GM21529 (cell line): ENCODE measurements around the gene EEFSEC.

Experiments used
- ATAC-seq: cut with Tn5 transposase; IDR thresholded peaks from one replicate; pipeline ENCODE4 v1.9.1; 2021; ENCODE audit not compliant: unreplicated experiment

Gene EEFSEC

DNA sequence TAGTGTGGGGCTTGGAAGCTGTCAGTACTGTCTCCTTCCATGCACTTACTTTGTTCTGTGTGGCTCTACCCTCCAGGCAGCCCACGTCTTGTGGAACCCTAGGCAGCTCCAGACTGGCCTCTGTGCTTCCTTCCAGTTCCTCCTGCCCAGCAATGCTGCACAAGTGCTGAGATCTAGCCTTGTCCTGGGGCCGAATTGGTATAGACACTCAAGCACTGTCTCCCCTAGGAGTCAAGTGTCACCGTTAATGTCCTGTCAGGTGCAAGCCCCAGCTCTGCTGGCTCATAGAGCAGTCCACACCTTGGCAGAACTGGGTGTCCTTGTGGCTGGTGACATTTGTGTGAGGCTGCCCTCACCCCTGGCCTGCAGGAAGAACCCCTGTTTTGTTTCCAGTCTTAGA is 130.1 kb downstream of the EEFSEC start:
- ATAC-seq = no peak

DNA sequence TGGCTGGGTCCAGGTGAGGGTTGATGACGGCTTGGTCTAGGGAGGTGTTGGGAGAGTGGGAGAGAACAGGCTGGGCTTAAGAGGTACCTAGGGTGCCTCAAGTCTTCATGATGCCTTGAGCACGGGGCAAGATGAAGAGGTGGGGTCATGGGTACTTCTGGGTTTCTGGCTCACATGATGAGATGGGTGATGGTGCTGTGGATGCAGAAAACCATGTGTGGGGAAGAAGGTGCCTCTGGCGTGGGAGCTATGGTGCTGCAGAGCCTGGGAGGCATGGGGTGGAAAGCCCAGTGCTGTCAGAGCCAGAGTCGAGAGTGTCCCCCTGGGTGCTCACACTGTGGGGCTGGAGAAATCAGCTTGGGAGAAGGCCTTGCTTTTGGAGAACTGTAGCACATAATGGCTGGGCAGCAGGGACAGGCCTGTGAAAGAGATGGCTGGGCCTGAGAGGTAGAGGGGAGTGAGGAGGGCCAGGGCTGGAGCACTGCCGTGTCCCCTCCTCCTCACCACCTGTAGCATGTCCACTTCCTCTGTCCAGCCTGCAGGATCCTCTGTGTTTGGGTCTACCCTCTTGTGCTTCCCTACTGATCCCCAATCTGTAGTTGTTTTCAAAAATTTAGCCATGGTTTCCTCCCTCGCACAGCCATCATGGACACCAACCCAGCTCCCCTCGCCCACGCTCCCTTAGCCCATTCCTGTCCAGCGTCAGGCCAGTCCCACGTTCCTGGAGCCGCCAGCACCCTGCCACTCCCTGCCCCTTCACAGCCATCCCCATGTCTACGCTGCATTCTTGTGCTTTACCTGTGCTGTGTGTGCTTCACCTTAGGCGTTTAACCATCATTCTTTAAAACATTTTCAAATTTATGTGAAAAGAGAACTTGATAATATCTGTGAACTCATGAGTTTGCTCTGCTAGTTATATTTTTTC is 132.0 kb downstream of the EEFSEC start:
- no peak for ATAC-seq

DNA sequence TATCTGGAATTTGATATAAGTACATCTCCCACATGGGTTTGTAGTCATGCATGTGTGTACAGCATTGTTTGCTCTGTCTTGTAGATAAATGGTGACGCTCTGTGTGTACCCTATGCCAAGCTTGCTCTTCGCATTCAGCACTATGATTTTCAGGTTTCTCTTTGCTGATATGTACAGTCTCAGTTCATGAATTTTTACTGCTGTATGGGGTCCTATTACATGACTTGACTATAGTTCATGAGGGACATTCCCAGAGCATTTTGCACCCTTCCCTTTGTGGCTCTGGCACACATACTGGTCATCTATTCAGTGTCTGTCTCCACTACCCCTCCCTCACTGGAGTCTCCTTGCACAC is 132.7 kb downstream of the EEFSEC start:
- no peak for ATAC-seq

DNA sequence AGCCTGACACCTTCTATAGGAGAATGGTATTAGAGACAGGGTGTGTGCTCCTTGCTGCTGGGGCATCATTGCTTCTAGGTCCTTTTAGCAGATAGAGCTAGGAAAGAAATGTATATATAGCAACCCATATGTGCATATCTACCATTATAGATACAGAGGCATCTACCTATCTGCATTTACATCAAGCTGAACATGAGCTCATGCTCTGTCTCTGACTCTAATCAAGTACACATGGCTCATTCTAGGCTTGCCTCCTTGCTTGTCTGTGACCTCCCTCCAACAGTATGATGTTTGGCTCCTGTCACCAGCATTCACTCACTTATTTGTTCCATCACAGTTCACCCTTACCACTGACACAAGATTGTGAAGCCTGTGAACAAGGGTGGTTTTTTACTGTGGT is 133.4 kb downstream of the EEFSEC start:
- no peak for ATAC-seq

DNA sequence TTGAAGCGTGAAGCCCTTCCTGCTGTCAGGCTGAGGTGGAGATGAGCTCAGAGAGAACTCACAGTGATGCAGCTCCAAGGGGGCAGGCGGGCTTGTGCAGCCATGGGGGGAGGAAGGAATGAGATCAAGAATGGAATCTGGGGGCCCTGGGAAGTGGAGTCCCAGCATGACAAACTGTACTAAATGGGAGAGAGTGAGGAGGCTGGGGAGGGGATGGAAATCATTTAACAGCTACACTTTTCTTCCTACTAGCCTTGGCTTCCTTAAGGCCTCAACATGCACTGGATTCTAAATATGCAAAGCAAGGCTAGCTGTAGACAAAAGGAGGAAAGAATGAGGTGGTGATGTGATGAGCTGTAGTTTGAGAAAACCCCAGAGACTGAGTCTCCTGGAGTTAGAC is 133.9 kb downstream of the EEFSEC start:
- no peak for ATAC-seq

- no peak for ATAC-seq
Observed at GRCh38 chr3:128289534-128289933, 136.3 kb downstream of the EEFSEC start.

DNA sequence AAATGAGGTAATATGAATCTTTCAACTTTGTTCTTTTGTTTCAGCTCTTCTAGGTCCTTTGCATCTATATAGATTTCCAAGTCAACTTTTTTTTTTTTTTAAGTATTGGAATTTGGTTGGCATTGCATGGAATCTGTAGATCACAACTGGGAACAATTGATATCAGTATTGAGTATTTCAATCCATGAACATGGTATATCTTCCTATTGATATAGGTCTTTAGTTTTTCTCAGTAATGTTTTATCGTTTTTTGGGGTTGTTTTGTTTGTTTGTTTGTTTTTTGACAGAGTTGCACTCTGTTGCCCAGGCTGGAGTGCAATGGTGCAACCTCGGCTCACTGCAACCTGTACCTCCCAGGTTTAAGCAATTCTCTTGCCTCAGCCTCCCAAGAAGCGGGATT is 137.2 kb downstream of the EEFSEC start:
- ATAC-seq = no peak

GRCh38 chr3:128293930-128294329 is 140.6 kb downstream of the EEFSEC start:
- ATAC-seq = no peak

DNA sequence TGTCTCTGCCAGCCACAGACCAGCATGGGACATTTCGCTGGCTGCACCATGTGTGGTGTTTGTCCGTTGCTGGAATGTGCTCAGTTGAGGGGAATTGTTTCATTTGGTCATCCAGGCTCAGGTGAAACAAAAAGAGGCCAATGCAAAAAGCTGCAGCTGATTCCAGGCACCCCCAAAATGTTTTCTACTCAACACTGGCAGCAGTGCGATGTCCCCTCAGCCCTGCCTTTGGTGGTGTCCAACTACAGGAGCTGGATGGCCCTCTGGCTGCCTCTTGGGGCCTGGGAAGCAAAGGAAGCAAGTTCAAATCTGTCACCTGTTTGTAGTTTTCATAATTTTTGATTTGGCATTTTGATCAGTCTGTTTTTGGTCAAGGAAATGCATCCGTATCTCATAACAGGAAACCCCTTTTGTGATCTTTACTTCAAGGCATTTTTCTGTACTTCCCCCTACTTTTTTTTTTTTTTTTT is 141.8 kb downstream of the EEFSEC start:
- no peak for ATAC-seq

DNA sequence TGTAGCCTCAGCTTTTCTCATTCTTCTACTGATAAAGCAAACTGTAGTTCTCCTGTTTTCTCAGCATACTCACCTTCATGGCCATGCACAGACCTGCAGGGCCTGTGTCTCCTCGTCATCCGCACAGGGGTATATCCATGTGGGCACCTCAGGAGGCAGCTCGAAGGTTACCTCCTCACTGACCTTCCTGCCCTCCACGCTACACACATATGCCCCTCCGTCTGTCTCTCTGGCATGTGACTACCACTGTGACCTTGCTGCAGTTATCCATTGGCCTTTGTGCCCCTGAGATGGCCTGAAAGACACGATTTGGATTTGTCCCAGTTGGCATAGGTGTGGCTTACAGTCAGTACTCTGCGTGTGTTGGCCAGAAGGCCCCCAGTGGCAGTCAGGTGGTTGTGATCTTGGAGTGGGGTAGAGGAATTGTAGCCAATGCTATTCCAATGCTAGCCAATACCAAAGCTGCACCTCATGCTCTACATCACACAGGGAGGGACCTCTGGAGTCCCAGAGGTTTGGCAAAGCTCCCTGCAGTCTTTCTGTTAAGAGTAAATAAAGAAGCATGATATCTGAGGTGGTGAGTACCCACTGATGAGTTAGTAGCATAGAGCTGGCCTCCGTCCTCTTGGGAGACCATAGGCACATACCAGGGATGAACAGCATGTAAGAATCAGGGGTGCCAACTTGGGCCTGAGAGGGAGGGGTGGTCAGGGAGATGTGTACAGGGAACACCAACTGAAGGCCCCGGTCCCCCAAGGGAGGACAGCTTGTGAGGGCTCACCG is 143.4 kb downstream of the EEFSEC start:
- ATAC-seq = no peak

DNA sequence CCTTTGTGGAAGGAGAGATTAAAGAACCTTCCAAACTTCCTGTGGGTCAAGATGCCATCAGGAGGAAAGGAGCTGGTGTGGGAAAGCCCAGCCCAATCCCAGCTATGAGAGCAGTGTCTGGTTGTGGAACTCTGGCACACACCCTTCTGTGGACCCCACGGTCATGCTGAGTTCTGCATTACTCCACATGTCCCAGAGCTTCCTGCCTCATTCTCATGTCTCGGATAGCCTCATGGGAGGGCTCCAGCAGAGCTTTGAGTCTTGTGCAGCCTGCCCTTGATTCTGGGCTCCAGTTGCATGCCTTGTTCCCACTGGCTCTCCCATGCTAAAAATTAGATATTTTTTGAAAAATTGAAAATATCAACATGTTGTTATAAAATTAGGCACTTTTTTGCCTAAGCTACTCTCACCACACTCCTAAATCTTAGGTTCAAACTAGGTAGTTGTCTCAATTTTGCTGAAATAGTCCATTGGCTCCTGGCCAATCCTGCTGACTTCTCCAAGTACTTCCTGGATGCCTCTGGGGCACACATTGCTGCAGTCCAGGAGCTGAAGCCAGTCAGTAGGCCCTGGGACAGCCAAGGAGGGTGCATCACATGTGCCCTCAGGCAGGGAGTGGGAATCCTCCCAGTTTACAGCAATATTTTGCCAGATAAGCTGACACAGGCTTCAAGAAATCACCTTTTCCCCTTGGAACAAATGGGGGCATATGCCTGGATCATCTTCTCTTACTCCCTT is 144.3 kb downstream of the EEFSEC start:
- no peak for ATAC-seq

DNA sequence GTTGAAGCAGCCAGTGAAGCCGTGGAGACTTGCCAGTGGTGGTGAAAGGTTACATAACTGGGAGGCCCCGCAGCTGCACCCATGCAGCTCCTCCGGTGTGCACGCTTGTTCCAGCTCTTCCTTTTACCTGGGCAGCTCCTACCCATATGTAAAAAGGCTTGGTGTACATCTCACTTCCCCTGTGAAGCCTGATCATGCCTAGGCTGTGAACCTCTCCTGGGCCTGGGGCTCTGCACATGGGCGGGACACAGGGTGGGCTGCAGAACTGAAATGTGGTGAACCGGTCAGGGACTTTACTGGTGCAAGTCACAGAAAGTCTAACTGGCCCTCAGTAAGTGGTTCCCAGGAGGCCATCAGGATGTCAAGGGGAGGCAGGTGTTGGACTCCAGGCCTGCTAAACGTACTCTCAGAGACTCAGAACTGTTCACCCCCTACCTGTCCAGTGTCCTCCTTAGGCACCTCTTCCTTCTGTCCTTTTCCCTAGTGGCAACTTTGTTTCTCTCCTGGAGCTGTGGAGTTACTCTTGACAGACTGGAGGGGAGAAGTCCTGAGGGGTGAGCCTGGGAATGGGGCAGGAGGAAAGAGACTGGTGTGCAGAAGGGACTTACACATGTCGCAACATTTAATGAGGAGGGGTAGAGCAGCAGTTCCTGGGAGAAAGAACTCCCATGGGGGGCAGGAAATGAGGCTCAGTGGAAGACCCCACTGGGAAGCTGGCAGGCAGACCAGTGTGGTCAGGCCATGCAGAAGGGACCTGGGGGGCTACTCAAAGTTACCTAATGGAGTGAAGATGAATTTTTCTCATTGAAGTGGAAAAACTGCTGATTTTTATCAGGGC is 148.1 kb downstream of the EEFSEC start:
- no peak for ATAC-seq

DNA sequence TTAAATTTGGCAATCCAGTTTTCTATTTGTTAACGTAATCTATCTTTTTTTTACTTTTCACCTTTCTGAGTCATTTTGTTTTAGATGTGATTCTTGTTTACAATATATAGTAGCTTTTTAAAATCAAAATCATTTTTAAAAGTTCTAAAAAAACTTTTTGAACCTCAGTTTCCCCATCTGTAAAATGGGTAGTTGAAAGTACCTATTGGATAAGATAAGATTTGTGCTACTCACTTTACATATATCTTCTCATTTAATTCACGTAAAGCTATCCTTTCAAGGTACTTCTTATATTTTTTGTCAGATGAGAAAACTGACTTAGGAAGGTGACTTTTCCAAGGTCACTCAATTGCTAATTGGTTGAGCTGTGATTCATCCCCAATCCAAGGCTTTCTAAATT is 153.2 kb downstream of the EEFSEC start:
- ATAC-seq = no peak

DNA sequence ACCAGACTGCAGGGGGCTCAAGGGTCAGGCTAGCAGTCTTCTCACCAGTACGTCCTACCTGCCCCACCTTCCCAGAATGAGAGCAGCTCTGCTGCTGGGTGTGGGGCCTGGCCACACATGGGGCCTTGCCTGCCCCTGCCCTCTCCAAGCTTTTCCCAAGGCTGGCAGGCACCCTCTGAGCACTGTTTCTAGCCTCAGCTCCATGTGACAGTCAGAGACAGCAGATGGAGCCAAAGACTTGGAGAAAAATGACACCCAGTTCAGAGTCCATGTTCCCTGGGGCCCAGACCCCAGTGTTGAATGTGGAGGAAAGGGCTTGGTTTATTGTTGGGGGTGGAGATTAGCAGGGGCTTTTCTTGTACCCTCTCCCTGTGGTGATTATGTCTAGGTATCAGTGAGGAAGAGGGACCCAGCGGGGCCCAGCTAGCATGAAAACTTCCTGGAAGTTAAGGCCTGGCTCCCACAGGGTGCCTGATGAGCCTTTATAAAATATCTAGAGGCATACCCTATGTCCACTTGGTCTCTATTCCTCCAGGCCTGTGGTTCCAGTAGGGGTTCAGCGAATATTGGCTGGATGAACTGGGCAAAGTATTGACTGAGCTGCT is 153.8 kb downstream of the EEFSEC start:
- no peak for ATAC-seq

DNA sequence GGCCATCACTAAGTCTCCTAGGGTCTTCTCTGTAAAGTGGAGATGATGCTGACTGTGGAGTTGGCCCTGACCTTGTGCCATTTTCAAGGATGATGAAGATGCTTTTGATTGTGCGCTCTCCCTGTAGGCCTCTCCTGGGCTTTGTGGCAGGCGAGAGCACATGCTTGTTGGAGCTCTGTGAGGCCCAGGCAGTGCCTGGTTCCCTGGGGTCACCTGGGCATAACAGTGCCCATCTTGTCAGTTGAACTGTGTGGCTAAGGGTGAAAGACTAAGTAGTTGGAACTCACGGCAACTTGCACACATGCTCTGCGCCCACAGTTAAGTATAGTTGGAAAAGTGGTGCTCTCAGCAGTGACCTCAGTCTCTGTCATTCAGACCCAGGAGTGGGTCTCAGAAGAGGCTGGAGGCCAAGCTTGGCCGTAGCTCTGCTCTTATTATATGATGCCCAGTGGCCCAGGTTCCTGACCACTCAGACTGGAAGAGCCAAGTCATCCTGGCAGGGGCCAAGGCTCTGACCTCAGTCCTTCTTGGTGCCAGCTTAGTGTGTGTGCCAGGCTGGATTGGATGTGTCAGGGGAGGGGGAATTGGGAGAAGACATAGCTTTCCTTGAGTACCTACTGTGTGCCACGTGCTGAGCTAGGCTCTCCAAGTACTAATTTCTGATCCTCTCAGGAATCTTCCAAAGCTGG is 154.6 kb downstream of the EEFSEC start:
- no peak for ATAC-seq

DNA sequence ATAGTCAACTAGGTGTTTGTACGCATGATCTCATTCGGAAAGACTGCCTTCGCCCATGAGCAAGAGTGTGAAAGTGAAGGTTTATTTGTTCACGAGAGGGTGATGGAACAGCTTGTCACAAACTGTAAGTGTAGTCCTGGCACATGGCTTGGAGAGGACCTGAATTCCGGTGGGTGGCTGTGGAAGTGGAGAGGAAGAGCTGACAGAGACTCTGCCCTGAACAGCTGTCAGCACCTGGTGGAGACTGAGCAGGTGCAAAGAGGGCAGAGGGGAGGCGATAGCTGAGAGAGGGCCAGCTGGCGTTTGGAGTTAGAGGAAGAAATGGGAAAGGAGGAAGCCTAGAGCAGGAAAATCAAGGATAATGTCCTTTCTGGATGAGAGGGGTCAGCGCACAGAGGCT is 155.7 kb downstream of the EEFSEC start:
- ATAC-seq = no peak

GRCh38 chr3:128310286-128311058 is 157.2 kb downstream of the EEFSEC start:
- no peak for ATAC-seq

DNA sequence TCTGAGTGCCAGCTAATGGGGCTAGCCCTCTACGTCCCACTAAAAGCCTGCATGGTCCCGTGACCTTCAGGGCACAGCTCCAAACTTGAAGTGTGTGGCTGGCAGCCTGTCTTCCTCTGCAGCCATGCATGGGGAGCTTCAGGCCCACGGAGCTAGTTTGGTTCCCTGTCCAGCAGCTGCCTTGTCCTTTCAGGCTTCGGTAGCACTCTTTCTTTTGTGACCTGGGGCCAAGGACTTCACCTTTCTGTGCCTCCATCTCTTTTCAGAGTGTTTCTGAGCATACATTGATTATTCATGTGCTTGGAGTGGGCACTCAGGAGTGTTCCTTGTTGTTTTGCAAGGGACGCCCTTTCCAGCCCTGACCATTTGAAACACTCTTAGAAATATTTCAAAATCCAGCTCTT is 158.2 kb downstream of the EEFSEC start:
- no peak for ATAC-seq

DNA sequence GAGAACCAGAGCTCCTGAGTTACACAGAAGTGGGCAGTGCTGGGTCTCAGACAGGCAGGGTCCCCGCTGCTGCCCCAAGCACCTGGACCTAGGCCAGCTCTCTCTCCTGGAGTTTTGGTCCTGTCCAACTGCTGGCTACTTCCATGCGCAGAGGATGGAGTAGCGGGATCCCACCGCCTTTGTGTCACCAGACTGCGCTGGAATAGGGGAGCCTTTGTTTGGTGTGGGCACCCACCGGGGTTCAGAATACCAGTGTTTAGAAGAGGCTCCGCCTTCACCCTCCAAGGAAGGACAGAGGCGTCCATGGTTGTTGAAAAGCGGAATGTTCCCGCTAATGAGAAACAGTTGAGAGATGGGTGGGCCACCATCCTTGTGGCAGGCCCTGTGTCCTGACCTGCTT is 159.0 kb downstream of the EEFSEC start:
- ATAC-seq = no peak
